MM.1S (cell line): ENCODE results near the gene ZNF804B.

Experiments used
- EZH2 ChIP-seq: fragments of 300-600 bp; sonication (generic); optimal IDR thresholded peaks from 2 replicates; pipeline ENCODE3; 2017; ENCODE audit warnings: low read depth, mild to moderate bottlenecking, antibody characterized with exemption, low read length, mixed read lengths
- EZH2phosphoT487 ChIP-seq: fragments of 300-600 bp; sonication (generic); IDR thresholded peaks from 2 replicates; pipeline ENCODE4 v1.6.1; 2018; ENCODE audit warnings: antibody characterized with exemption, low read length
- TF ChIP-seq, protein P1 (sequence below): fragments of 300-600 bp; sonication (generic); IDR thresholded peaks from 2 replicates; pipeline ENCODE4 v1.5.1; 2016; ENCODE audit warnings: antibody characterized with exemption, low read length, mixed read lengths

- TF ChIP-seq, protein P1, sequence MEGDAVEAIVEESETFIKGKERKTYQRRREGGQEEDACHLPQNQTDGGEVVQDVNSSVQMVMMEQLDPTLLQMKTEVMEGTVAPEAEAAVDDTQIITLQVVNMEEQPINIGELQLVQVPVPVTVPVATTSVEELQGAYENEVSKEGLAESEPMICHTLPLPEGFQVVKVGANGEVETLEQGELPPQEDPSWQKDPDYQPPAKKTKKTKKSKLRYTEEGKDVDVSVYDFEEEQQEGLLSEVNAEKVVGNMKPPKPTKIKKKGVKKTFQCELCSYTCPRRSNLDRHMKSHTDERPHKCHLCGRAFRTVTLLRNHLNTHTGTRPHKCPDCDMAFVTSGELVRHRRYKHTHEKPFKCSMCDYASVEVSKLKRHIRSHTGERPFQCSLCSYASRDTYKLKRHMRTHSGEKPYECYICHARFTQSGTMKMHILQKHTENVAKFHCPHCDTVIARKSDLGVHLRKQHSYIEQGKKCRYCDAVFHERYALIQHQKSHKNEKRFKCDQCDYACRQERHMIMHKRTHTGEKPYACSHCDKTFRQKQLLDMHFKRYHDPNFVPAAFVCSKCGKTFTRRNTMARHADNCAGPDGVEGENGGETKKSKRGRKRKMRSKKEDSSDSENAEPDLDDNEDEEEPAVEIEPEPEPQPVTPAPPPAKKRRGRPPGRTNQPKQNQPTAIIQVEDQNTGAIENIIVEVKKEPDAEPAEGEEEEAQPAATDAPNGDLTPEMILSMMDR: no peak
- TF ChIP-seq EZH2 (no peak), EZH2phosphoT487 (no peak)
Observed at GRCh38 chr7:89049043-89049442, 289.5 kb downstream of the ZNF804B start.
